Measurements from ENCODE around the gene KLHL22. TPM values are rescaled to one million over a fixed set of nuclear protein-coding genes. Genes with fewer than 3 reads are reported as not detected.

Gene KLHL22
- total and polyA plus RNA-seq, 2 donors (not counting 1 experiment from before 2014, with no cell fraction given), result 17.4 to 35.3 TPM

DNA sequence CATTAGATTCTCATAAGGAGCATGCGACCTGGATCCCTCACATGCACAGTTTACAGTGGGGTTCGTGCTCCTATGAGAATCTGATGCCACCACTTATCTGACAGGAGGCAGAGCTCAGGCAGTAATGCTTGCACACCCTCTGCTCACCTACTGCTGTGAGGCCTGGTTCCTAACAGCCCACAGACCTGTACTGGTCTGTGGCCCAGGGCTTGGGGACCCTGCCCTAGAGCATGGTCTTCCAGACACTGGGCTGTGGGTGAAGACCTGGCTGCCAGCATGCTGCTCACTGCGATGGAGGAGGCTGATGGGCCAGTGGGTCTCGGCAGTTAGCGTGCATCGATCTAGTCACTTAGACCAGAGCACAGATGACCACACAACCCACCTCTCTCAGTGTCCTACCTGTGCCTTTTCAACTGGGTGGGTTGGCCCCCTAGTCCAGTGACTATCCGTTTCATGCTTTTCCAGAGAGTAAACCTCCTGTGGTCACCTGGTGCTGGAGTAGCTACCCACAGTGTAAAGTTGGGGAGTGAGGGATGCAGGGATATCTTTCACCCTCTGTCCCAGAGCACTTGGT lies 32.9 kb upstream of the KLHL22 start:
- Histone ChIP-seq H4K20me1 (ENCODE audit: control insufficient read depth, extremely low read depth, insufficient read depth, low read length) (no peaks in the 10 kb centered on the region), H3K9ac (ENCODE audit: insufficient read depth, low read length) (no peak overlapping the region), H3K4me3 (replicated peaks in 1 of 4; ENCODE audit: control extremely low read depth in 1 of 4, insufficient read depth in 1 of 4, low read depth in 3 of 4, low read length in 4 of 4) (no peak overlapping the region), H3K27me3 (ENCODE audit: control insufficient read depth, insufficient read depth, low read length) (no peaks in the 10 kb centered on the region), H2AFZ (ENCODE audit: low read length) (no peak overlapping the region), H3K79me2 (ENCODE audit: control insufficient read depth, insufficient read depth, low read length) (peaks cover 92% of the 10 kb centered on the region), H3K36me3 (ENCODE audit: control insufficient read depth, insufficient read depth, low read length) (peaks cover 8% of the 10 kb centered on the region), H3K27ac (ENCODE audit: insufficient read depth, low read length) (no peak overlapping the region), H3K9me3 (ENCODE audit: control insufficient read depth, insufficient read depth, low read depth, low read length) (no peaks in the 10 kb centered on the region), H3K4me1 (ENCODE audit: control insufficient read depth, extremely low read depth, insufficient read depth, low read length) (peaks cover 46% of the 10 kb centered on the region), H3K4me2 (ENCODE audit: extremely low read depth, insufficient read depth, low read length) (no peak overlapping the region)
- DNase-seq (ENCODE audit: low read depth in 2 of 2), result no peak
- TF ChIP-seq EZH2 (IDR thresholded peaks at IDR 0.05; ENCODE audit: low read length, missing control alignments) (no peak), CTCF (conservative IDR thresholded peaks at IDR 0.05 in 1 of 2, IDR thresholded peaks at IDR 0.05 in 1 of 2; ENCODE audit: low read depth in 1 of 2, low read length in 2 of 2) (no peak)

- H3K27me3 ChIP-seq (ENCODE audit: control insufficient read depth, insufficient read depth, low read length), result no peaks in the 10 kb centered on the region
- peak; percentile 68 to 86 for DNase-seq (ENCODE audit: low read depth in 2 of 2)
- H3K4me1 ChIP-seq (ENCODE audit: control insufficient read depth, extremely low read depth, insufficient read depth, low read length), result peaks cover 48% of the 10 kb centered on the region
- no peaks in the 10 kb centered on the region for H4K20me1 ChIP-seq (ENCODE audit: control insufficient read depth, extremely low read depth, insufficient read depth, low read length)
- no peaks in the 10 kb centered on the region for H3K9me3 ChIP-seq (ENCODE audit: control insufficient read depth, insufficient read depth, low read depth, low read length)
- H3K9ac ChIP-seq (ENCODE audit: insufficient read depth, low read length), result no peak overlapping the region
- TF ChIP-seq CTCF (conservative IDR thresholded peaks at IDR 0.05 in 1 of 2, IDR thresholded peaks at IDR 0.05 in 1 of 2; ENCODE audit: low read depth in 1 of 2, low read length in 2 of 2) (no peak), EZH2 (IDR thresholded peaks at IDR 0.05; ENCODE audit: low read length, missing control alignments) (no peak)
- H3K79me2 ChIP-seq (ENCODE audit: control insufficient read depth, insufficient read depth, low read length), result peaks cover 92% of the 10 kb centered on the region
- no peak overlapping the region for H3K4me3 ChIP-seq (replicated peaks in 1 of 4; ENCODE audit: control extremely low read depth in 1 of 4, insufficient read depth in 1 of 4, low read depth in 3 of 4, low read length in 4 of 4)
- peaks cover 5% of the 10 kb centered on the region for H3K36me3 ChIP-seq (ENCODE audit: control insufficient read depth, insufficient read depth, low read length)
- H2AFZ ChIP-seq (ENCODE audit: low read length), result no peak overlapping the region
- peak overlapping the region; percentile 69 for H3K4me2 ChIP-seq (ENCODE audit: extremely low read depth, insufficient read depth, low read length)
- H3K27ac ChIP-seq (ENCODE audit: insufficient read depth, low read length), result peak overlapping the region; percentile 79
Observed at GRCh38 chr22:20526628-20527355, 31.2 kb upstream of the KLHL22 start.

DNA sequence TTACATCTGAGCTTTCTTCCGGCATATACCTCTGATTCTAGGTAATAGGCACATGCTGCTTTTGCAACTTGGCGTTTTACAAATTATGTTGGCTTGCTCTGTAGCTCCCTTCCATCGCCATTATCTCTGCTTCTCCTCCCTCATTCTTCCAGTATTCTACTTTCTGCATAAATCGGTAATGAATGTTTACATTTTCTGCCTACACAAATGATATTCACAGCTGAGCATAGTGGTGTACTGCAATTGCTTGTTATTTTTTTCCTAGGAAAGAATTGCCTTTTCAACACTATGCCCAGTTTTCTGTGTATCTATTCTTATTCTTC lies 30.7 kb upstream of the KLHL22 start:
- Histone ChIP-seq H3K27ac (ENCODE audit: insufficient read depth, low read length) (peak overlapping the region; percentile 79), H4K20me1 (ENCODE audit: control insufficient read depth, extremely low read depth, insufficient read depth, low read length) (no peaks in the 10 kb centered on the region), H3K4me1 (ENCODE audit: control insufficient read depth, extremely low read depth, insufficient read depth, low read length) (peaks cover 43% of the 10 kb centered on the region), H3K4me2 (ENCODE audit: extremely low read depth, insufficient read depth, low read length) (peak overlapping the region; percentile 69), H3K79me2 (ENCODE audit: control insufficient read depth, insufficient read depth, low read length) (peaks cover 89% of the 10 kb centered on the region), H2AFZ (ENCODE audit: low read length) (no peak overlapping the region), H3K9ac (ENCODE audit: insufficient read depth, low read length) (no peak overlapping the region), H3K36me3 (ENCODE audit: control insufficient read depth, insufficient read depth, low read length) (peaks cover 5% of the 10 kb centered on the region), H3K9me3 (ENCODE audit: control insufficient read depth, insufficient read depth, low read depth, low read length) (no peaks in the 10 kb centered on the region), H3K4me3 (replicated peaks in 1 of 4; ENCODE audit: control extremely low read depth in 1 of 4, insufficient read depth in 1 of 4, low read depth in 3 of 4, low read length in 4 of 4) (no peak overlapping the region), H3K27me3 (ENCODE audit: control insufficient read depth, insufficient read depth, low read length) (no peaks in the 10 kb centered on the region)
- TF ChIP-seq CTCF (conservative IDR thresholded peaks at IDR 0.05 in 1 of 2, IDR thresholded peaks at IDR 0.05 in 1 of 2; ENCODE audit: low read depth in 1 of 2, low read length in 2 of 2), result no peak
- TF ChIP-seq EZH2 (IDR thresholded peaks at IDR 0.05; ENCODE audit: low read length, missing control alignments), result no peak
- no peak for DNase-seq (ENCODE audit: low read depth in 2 of 2)
